IPS-18c (cell line): ENCODE results near the gene PCLAF.
"Not testable (repeated sequence)": the region's sequence is repeated elsewhere in the genome, so short reads cannot be mapped to it uniquely, and the experiment has no call there.

ENCODE experiments used
- H3K4me3 ChIP-seq: 2 replicates; pipeline ENCODE4 v1.7.0; 2013; ENCODE audit warnings: low read depth, mild to moderate bottlenecking, low read length, moderate library complexity; ENCODE audit not compliant: insufficient read depth
- H3K9me3 ChIP-seq: one replicate; pipeline ENCODE4 v1.6.1; 2013; ENCODE audit warnings: mild to moderate bottlenecking, low read length, moderate library complexity; ENCODE audit not compliant: control insufficient read depth, insufficient read depth

Gene PCLAF

GRCh38 chr15:64379216-64379960 is 1.9 kb downstream of the PCLAF start:
- Histone ChIP-seq H3K9me3 (no peaks in the 10 kb centered on the region), H3K4me3 (no peak overlapping the region; the same call in 1 of the 2 replicates)

- Histone ChIP-seq H3K9me3 (no peaks in the 10 kb centered on the region), H3K4me3 (no peak overlapping the region)
Observed at GRCh38 chr15:64373360-64373759, 7.9 kb downstream of the PCLAF start.

- not testable (repeated sequence) for H3K4me3 ChIP-seq, H3K9me3 ChIP-seq
Observed at GRCh38 chr15:64371383-64371782, 9.9 kb downstream of the PCLAF start.

- Histone ChIP-seq H3K9me3 (no peaks in the 10 kb centered on the region), H3K4me3 (no peak overlapping the region)
Observed at GRCh38 chr15:64369078-64369607, 12.1 kb downstream of the PCLAF start.

- Histone ChIP-seq H3K4me3 (no peak overlapping the region), H3K9me3 (no peaks in the 10 kb centered on the region)
Observed at GRCh38 chr15:64361259-64361658, 20.0 kb downstream of the PCLAF start.

GRCh38 chr15:64356710-64357040 is 24.6 kb downstream of the PCLAF start:
- H3K4me3 ChIP-seq, result peak overlapping the region; percentile 91; the same call in 1 of the 2 replicates
- H3K9me3 ChIP-seq, result no peaks in the 10 kb centered on the region

- Histone ChIP-seq H3K4me3 (peak within 1 kb of the TSS; percentile 91), H3K9me3 (no peaks in the 10 kb centered on the region)
Observed at GRCh38 chr15:64355944-64356709, 25.1 kb downstream of the PCLAF start, which contains the start of gene CSNK1G1. CSNK1G1 (minus strand) TSS chr15:64356173; CDS start chr15:64300499, 55,674 bp downstream.

GRCh38 chr15:64355348-64355943 is 25.8 kb downstream of the PCLAF start:
- H3K9me3 ChIP-seq, result no peaks in the 10 kb centered on the region
- peak overlapping the region; percentile 91 for H3K4me3 ChIP-seq

- peak overlapping the region; percentile 91 for H3K4me3 ChIP-seq
- no peaks in the 10 kb centered on the region for H3K9me3 ChIP-seq
Observed at GRCh38 chr15:64354688-64355344, 26.4 kb downstream of the PCLAF start.

- Histone ChIP-seq H3K9me3 (no peaks in the 10 kb centered on the region), H3K4me3 (no peak overlapping the region)
Observed at GRCh38 chr15:64351265-64351664, 30.0 kb downstream of the PCLAF start.

- H3K4me3 ChIP-seq, result no peak overlapping the region
- no peaks in the 10 kb centered on the region for H3K9me3 ChIP-seq
Observed at GRCh38 chr15:64349375-64349774, 31.9 kb downstream of the PCLAF start.

- Histone ChIP-seq H3K4me3 (no peak overlapping the region), H3K9me3 (no peaks in the 10 kb centered on the region)
Observed at GRCh38 chr15:64348455-64348854, 32.8 kb downstream of the PCLAF start.

- not testable (repeated sequence) for H3K4me3 ChIP-seq, H3K9me3 ChIP-seq
Observed at GRCh38 chr15:64346242-64346641, 35.0 kb downstream of the PCLAF start.

- Histone ChIP-seq H3K9me3 (no peaks in the 10 kb centered on the region), H3K4me3 (no peak overlapping the region)
Observed at GRCh38 chr15:64344651-64345294, 36.5 kb downstream of the PCLAF start.

GRCh38 chr15:64343841-64344240 is 37.4 kb downstream of the PCLAF start:
- H3K9me3 ChIP-seq, result no peaks in the 10 kb centered on the region
- no peak overlapping the region for H3K4me3 ChIP-seq

GRCh38 chr15:64343222-64343621 is 38.0 kb downstream of the PCLAF start:
- no peak overlapping the region for H3K4me3 ChIP-seq
- no peaks in the 10 kb centered on the region for H3K9me3 ChIP-seq

- no peak overlapping the region for H3K4me3 ChIP-seq
- no peaks in the 10 kb centered on the region for H3K9me3 ChIP-seq
Observed at GRCh38 chr15:64341961-64342360, 39.3 kb downstream of the PCLAF start.
